K562 (cell line): ENCODE data around the gene NKIRAS1. TPM values are rescaled to one million over a fixed set of nuclear protein-coding genes. Genes with fewer than 3 reads are reported as not detected.
A peak's percentile ranks its signal among the peaks of the same experiment; 100 is the strongest.

Experiments used
- CAMTA2 ChIP-seq: fragments of 250-450 bp; sonication (Bioruptor Pico); conservative IDR thresholded peaks from 2 replicates; pipeline ENCODE4 v1.5.1; 2022
- CHD2 ChIP-seq: IDR thresholded peaks from 2 replicates; pipeline ENCODE4 v1.6.1; 2011; ENCODE audit warnings: low read depth, low read length
- E2F1 ChIP-seq: sonication (generic); formaldehyde crosslinking; IDR thresholded peaks from 2 replicates; pipeline ENCODE4 v1.8.1; 2023; ENCODE audit warnings: mild to moderate bottlenecking, missing genetic modification reagents, moderate library complexity
- ERF ChIP-seq: fragments of 450-650 bp; formaldehyde crosslinking; IDR thresholded peaks from 2 replicates; pipeline ENCODE4 v1.4.0; 2020; ENCODE audit warnings: mild to moderate bottlenecking, mixed read lengths
- ESRRB ChIP-seq: fragments of 250-450 bp; sonication (Bioruptor Pico); IDR thresholded peaks from 2 replicates; pipeline ENCODE4 v1.5.0; 2020; ENCODE audit warnings: mild to moderate bottlenecking, moderate library complexity, borderline replicate concordance
- ILF3 ChIP-seq: fragments of 450-650 bp; IDR thresholded peaks from 2 replicates; pipeline ENCODE4 v1.6.1; 2018; ENCODE audit warnings: antibody characterized with exemption, mild to moderate bottlenecking, moderate library complexity, borderline replicate concordance
- MECOM ChIP-seq: fragments of 250-450 bp; sonication (Bioruptor Pico); IDR thresholded peaks from 2 replicates; pipeline ENCODE4 v1.8.0; 2022; ENCODE audit warnings: inconsistent platforms
- MTA2 ChIP-seq: fragments of 450-650 bp; IDR thresholded peaks from 2 replicates; pipeline ENCODE4 v1.6.1; 2016; ENCODE audit warnings: low read depth
- MTF1 ChIP-seq: fragments of 250-450 bp; sonication (Bioruptor Pico); IDR thresholded peaks from 2 replicates; pipeline ENCODE4 v1.9.0; 2021; ENCODE audit warnings: moderate library complexity, mild to moderate bottlenecking, inconsistent platforms, borderline replicate concordance
- NCOA2 ChIP-seq, 2 experiments: fragments of 450-650 bp; IDR thresholded peaks; 2 replicates each; pipeline ENCODE4 v1.6.1; 2018; ENCODE audit warnings: mild to moderate bottlenecking in 2 of 2, moderate library complexity in 1 of 2; ENCODE audit not compliant: partially characterized antibody in 2 of 2
- NFE2L1 ChIP-seq: fragments of 450-650 bp; IDR thresholded peaks from 2 replicates; pipeline ENCODE4 v1.6.1; 2016; ENCODE audit warnings: missing genetic modification characterization, low read depth, mild to moderate bottlenecking, missing compliant biosample characterization, moderate library complexity, borderline replicate concordance
- NKRF ChIP-seq: fragments of 450-650 bp; IDR thresholded peaks from 2 replicates; pipeline ENCODE4 v1.6.1; 2016; ENCODE audit warnings: borderline replicate concordance
- NR2C2 ChIP-seq, 2 experiments: fragments of 200-800 bp in 1 of 2; sonication (Bioruptor generic) in 1 of 2; sonication (generic) in 1 of 2; formaldehyde crosslinking in 1 of 2; IDR thresholded peaks; 2 replicates each; pipeline versions ENCODE4 v1.6.1 to v1.8.0; 2016 to 2022; ENCODE audit warnings: mild to moderate bottlenecking in 1 of 2, missing compliant biosample characterization in 1 of 2, missing genetic modification characterization in 1 of 2, missing genetic modification reagents in 1 of 2
- POLR2A ChIP-seq: fragments of 450-650 bp; conservative IDR thresholded peaks from 2 replicates; pipeline ENCODE4 v1.6.1; 2016
- POLR2AphosphoS5 ChIP-seq: IDR thresholded peaks from 2 replicates; pipeline ENCODE4 v1.6.1; 2011; ENCODE audit warnings: mild to moderate bottlenecking, low read depth, low read length, moderate library complexity; ENCODE audit not compliant: control insufficient read depth, insufficient read depth
- POLR2B ChIP-seq: fragments of 450-650 bp; IDR thresholded peaks from 2 replicates; pipeline ENCODE4 v1.6.1; 2018; ENCODE audit warnings: low read depth; ENCODE audit not compliant: partially characterized antibody
- POLR2G ChIP-seq: fragments of 200-400 bp; formaldehyde crosslinking; IDR thresholded peaks from 2 replicates; pipeline ENCODE4 v1.6.1; 2017; ENCODE audit warnings: low read depth, mild to moderate bottlenecking, antibody characterized with exemption, low read length, moderate library complexity
- SIX5 ChIP-seq, 2 experiments: IDR thresholded peaks; 2 replicates each; pipeline ENCODE4 v1.6.1; 2011; ENCODE audit warnings: low read length in 2 of 2, borderline replicate concordance in 1 of 2, low read depth in 1 of 2, mild to moderate bottlenecking in 1 of 2, moderate library complexity in 1 of 2; ENCODE audit not compliant: insufficient read depth in 1 of 2
- STAT5A ChIP-seq: IDR thresholded peaks from 2 replicates; pipeline ENCODE4 v1.6.1; 2012; ENCODE audit warnings: low read length, inconsistent platforms, borderline replicate concordance
- TEAD1 ChIP-seq, 2 experiments: fragments of 450-650 bp in 1 of 2; sonication (generic) in 1 of 2; formaldehyde crosslinking; IDR thresholded peaks; 2 replicates each; pipeline versions ENCODE4 v1.4.0 to v1.8.0; 2020 to 2022; ENCODE audit warnings: mild to moderate bottlenecking in 2 of 2, missing genetic modification reagents in 1 of 2
- ZBTB1 ChIP-seq: sonication (generic); formaldehyde crosslinking; IDR thresholded peaks from 2 replicates; pipeline ENCODE4 v1.8.1; 2023; ENCODE audit warnings: missing genetic modification reagents, low read depth, mild to moderate bottlenecking, borderline replicate concordance
- ZC3H4 ChIP-seq: sonication (generic); formaldehyde crosslinking; IDR thresholded peaks from 2 replicates; pipeline ENCODE4 v1.9.0; 2021; ENCODE audit warnings: missing genetic modification reagents, borderline replicate concordance
- ZKSCAN3 ChIP-seq: fragments of 250-450 bp; sonication (Bioruptor Pico); IDR thresholded peaks from 2 replicates; pipeline ENCODE4 v1.4.0; 2020
- ZNF274 ChIP-seq: IDR thresholded peaks from 2 replicates; pipeline ENCODE4 v1.6.1; 2011; ENCODE audit warnings: low read depth, mild to moderate bottlenecking, low read length, moderate library complexity, borderline replicate concordance
- ZNF384 ChIP-seq: IDR thresholded peaks from 2 replicates; pipeline ENCODE4 v1.6.1; 2012; ENCODE audit warnings: low read depth, low read length, improper control_type of control experiment
- ZNF586 ChIP-seq: fragments of 450-650 bp; formaldehyde crosslinking; conservative IDR thresholded peaks from 2 replicates; pipeline ENCODE4 v1.4.0; 2020; ENCODE audit warnings: mild to moderate bottlenecking, moderate library complexity
- polyA plus RNA-seq, 8 experiments: library from polyadenylated mRNA; depleted of rRNA in 4 of 8; stranded (reverse) in 5 of 8; unstranded in 3 of 8; fragments of >200 nt; fragmentation: Nextera tagmentation in 2 of 8; fragmentation: Illumina TruSeq in 1 of 8; extraction: Ambion mirVana in 2 of 8; extraction: Trizol in 1 of 8; gene quantifications; 2 replicates each; pipeline versions ENCODE4 v1.2.1 to v1.2.3, GENCODE V29; 2011 to 2014; ENCODE audit warnings: inconsistent platforms in 1 of 8, missing spikeins in 1 of 8
- total RNA-seq, 7 experiments: library from RNA; depleted of rRNA in 6 of 7; stranded (reverse); fragments of >200 nt in 6 of 7; fragmentation: Illumina TruSeq in 2 of 7; extraction: Trizol in 2 of 7; gene quantifications; 2 replicates each; pipeline versions ENCODE4 v1.2.1 to v1.2.3, GENCODE V29; 2011 to 2021; ENCODE audit warnings: low replicate concordance in 1 of 7

Gene NKIRAS1
- total and polyA plus RNA-seq, 9 of the 15 experiments (the other 6 are each of a cell fraction or from before 2014, with no cell fraction given), result 5.1 to 10.3 (median 6.3) TPM

DNA sequence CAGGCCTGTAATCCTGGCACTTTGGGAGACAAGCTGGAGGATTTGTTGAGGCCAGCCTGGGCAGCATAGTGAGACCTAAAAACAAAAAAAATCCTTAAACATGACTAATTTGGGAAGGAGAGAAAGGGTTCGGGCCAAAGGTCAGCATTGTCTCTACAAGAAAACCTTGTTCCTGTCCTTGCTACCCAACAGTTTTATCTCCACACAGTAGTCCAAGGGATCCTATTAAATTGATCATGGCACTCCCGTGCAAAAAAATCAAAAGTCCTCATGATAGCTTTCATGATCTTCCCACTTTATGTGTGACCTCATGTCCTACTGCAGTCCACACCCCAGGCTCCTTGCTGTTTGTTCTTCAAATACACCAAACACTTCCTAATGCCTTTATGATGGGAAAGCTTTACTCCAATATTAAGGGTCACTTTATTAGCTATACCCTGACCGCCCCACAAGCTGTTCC lies 4.3 kb upstream of the NKIRAS1 start (continued):
- TF ChIP-seq NKRF, result no peak
- TF ChIP-seq CHD2, result no peak
- TF ChIP-seq POLR2B, result peak; percentile 68
- TF ChIP-seq MECOM, result no peak
- no peak for TF ChIP-seq ZC3H4 (CRISPR knock-in tag)
- TF ChIP-seq CAMTA2 (CRISPR knock-in tag), result 0 out of 2 replicates have a peak, but pooled peaks have one; percentile 39
- no peak for TF ChIP-seq SIX5 (IDR thresholded peaks at IDR 0.05; ENCODE audit: borderline replicate concordance in 1 of 2, insufficient read depth in 1 of 2, low read depth in 1 of 2, low read length in 2 of 2)
- TF ChIP-seq MTF1 (CRISPR knock-in tag), result no peak
- no peak for TF ChIP-seq TEAD1 (CRISPR knock-in tag; IDR thresholded peaks at IDR 0.05)
- peak; percentile 79 for TF ChIP-seq POLR2AphosphoS5
- TF ChIP-seq STAT5A, result peak; percentile 21; the same call in 1 of the 2 replicates
- no peak for TF ChIP-seq ZBTB1 (CRISPR knock-in tag)
- TF ChIP-seq POLR2G, result peak; percentile 28; the same call in 1 of the 2 replicates
- no peak for TF ChIP-seq E2F1 (CRISPR knock-in tag)
- no peak for TF ChIP-seq ZNF274
- no peak for TF ChIP-seq NR2C2 (CRISPR knock-in tag; IDR thresholded peaks at IDR 0.05)
- TF ChIP-seq NR2C2 (tag; IDR thresholded peaks at IDR 0.05), result 0 out of 2 replicates have a peak, but pooled peaks have one; percentile 19
- TF ChIP-seq ESRRB (CRISPR knock-in tag), result 0 out of 2 replicates have a peak, but pooled peaks have one; percentile 71
- no peak for TF ChIP-seq ZNF384
- TF ChIP-seq POLR2A, result peak; percentile 68; the same call in 1 of the 2 replicates
- no peak for TF ChIP-seq NFE2L1
- TF ChIP-seq ERF (CRISPR knock-in tag), result no peak
- TF ChIP-seq ZNF586 (CRISPR knock-in tag), result peak; percentile 39; the same call in 1 of the 2 replicates
- no peak for TF ChIP-seq NCOA2 (IDR thresholded peaks at IDR 0.05; ENCODE audit: partially characterized antibody in 2 of 2)
- TF ChIP-seq ILF3, result peak; percentile 82
- no peak for TF ChIP-seq MTA2
- no peak for TF ChIP-seq ZKSCAN3
